SK-N-SH (cell line): ENCODE measurements around the gene SMIM5.

Source experiments
- CHD2 ChIP-seq: fragments of 150-350 bp; IDR thresholded peaks from 2 replicates; pipeline ENCODE4 v1.6.1; 2018; ENCODE audit warnings: low read length; ENCODE audit not compliant: partially characterized antibody
- EZH2phosphoT487 ChIP-seq: fragments of 200-600 bp; sonication (generic); IDR thresholded peaks from 2 replicates; pipeline ENCODE4 v1.6.1; 2017; ENCODE audit warnings: low read depth, mixed run types, mild to moderate bottlenecking, antibody characterized with exemption, moderate library complexity, borderline replicate concordance
- GATA2 ChIP-seq: sonication (generic); formaldehyde crosslinking; IDR thresholded peaks from 2 replicates; pipeline ENCODE4 v1.5.0; 2020; ENCODE audit warnings: mild to moderate bottlenecking, missing genetic modification reagents
- MAX ChIP-seq: IDR thresholded peaks from 2 replicates; pipeline ENCODE4 v1.4.0; 2012; ENCODE audit warnings: low read depth
- NFIC ChIP-seq: IDR thresholded peaks from 2 replicates; pipeline ENCODE4 v1.4.0; 2012; ENCODE audit warnings: borderline replicate concordance
- POLR2AphosphoS5 ChIP-seq: IDR thresholded peaks from 2 replicates; pipeline ENCODE4 v1.6.1; 2012; ENCODE audit warnings: low read depth, low read length
- RCOR1 ChIP-seq: fragments of 150-350 bp; IDR thresholded peaks from 2 replicates; pipeline ENCODE4 v1.6.1; 2017; ENCODE audit warnings: antibody characterized with exemption, low read length
- SIN3A ChIP-seq: IDR thresholded peaks from 2 replicates; pipeline ENCODE4 v1.6.1; 2012; ENCODE audit warnings: low read depth, mild to moderate bottlenecking, low read length, moderate library complexity, borderline replicate concordance
- TCF12 ChIP-seq: IDR thresholded peaks from 2 replicates; pipeline ENCODE4 v1.4.0; 2012
- TEAD4 ChIP-seq: IDR thresholded peaks from 2 replicates; pipeline ENCODE4 v1.4.0; 2012; ENCODE audit warnings: mild to moderate bottlenecking, borderline replicate concordance; ENCODE audit not compliant: insufficient read depth
- YY1 ChIP-seq: IDR thresholded peaks from 2 replicates; pipeline ENCODE4 v1.4.0; 2012; ENCODE audit warnings: low read depth, mild to moderate bottlenecking
- TF ChIP-seq, protein P1 (sequence below): fragments of 200-600 bp; sonication (generic); IDR thresholded peaks from 2 replicates; pipeline ENCODE4 v1.6.1; 2017; ENCODE audit warnings: antibody characterized with exemption, mild to moderate bottlenecking, moderate library complexity
- TF ChIP-seq, protein P2 (sequence below): IDR thresholded peaks from 2 replicates; pipeline ENCODE4 v1.4.0; 2012; ENCODE audit warnings: low read depth, borderline replicate concordance

DNA sequence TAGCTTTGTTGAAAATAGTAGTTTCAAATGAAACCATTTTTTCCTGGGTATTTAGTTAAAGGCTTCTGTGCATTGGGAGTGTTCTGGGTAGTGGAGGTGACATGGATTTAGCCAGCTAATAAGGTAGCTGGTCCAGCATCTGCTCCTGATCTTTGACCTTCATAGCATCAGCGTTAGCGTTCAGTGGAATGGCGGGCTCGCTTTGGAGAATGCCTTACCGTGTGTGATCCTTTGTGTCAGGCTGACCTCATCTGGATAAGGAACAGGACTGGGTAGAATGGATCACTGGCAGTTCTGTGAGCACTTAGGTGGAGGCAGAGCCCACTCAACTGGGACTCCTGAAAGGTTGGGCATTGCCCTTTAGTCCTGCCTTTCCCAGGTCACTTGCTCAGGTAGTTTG lies 37.6 kb downstream of the SMIM5 start:
- TF ChIP-seq, protein P1, sequence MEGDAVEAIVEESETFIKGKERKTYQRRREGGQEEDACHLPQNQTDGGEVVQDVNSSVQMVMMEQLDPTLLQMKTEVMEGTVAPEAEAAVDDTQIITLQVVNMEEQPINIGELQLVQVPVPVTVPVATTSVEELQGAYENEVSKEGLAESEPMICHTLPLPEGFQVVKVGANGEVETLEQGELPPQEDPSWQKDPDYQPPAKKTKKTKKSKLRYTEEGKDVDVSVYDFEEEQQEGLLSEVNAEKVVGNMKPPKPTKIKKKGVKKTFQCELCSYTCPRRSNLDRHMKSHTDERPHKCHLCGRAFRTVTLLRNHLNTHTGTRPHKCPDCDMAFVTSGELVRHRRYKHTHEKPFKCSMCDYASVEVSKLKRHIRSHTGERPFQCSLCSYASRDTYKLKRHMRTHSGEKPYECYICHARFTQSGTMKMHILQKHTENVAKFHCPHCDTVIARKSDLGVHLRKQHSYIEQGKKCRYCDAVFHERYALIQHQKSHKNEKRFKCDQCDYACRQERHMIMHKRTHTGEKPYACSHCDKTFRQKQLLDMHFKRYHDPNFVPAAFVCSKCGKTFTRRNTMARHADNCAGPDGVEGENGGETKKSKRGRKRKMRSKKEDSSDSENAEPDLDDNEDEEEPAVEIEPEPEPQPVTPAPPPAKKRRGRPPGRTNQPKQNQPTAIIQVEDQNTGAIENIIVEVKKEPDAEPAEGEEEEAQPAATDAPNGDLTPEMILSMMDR: no peak
- TF ChIP-seq TCF12: no peak
- TF ChIP-seq, protein P2, sequence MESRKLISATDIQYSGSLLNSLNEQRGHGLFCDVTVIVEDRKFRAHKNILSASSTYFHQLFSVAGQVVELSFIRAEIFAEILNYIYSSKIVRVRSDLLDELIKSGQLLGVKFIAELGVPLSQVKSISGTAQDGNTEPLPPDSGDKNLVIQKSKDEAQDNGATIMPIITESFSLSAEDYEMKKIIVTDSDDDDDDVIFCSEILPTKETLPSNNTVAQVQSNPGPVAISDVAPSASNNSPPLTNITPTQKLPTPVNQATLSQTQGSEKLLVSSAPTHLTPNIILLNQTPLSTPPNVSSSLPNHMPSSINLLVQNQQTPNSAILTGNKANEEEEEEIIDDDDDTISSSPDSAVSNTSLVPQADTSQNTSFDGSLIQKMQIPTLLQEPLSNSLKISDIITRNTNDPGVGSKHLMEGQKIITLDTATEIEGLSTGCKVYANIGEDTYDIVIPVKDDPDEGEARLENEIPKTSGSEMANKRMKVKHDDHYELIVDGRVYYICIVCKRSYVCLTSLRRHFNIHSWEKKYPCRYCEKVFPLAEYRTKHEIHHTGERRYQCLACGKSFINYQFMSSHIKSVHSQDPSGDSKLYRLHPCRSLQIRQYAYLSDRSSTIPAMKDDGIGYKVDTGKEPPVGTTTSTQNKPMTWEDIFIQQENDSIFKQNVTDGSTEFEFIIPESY: no peak
- TF ChIP-seq YY1: no peak
- no peak for TF ChIP-seq EZH2phosphoT487
- TF ChIP-seq RCOR1: no peak
- no peak for TF ChIP-seq MAX
- no peak for TF ChIP-seq POLR2AphosphoS5
- TF ChIP-seq CHD2: no peak
- TF ChIP-seq SIN3A: no peak
- no peak for TF ChIP-seq NFIC
- no peak for TF ChIP-seq GATA2 (CRISPR knock-in tag)
- TF ChIP-seq TEAD4: no peak
